ENCODE data around the gene COBLL1.

- TF ChIP-seq, protein P1, sequence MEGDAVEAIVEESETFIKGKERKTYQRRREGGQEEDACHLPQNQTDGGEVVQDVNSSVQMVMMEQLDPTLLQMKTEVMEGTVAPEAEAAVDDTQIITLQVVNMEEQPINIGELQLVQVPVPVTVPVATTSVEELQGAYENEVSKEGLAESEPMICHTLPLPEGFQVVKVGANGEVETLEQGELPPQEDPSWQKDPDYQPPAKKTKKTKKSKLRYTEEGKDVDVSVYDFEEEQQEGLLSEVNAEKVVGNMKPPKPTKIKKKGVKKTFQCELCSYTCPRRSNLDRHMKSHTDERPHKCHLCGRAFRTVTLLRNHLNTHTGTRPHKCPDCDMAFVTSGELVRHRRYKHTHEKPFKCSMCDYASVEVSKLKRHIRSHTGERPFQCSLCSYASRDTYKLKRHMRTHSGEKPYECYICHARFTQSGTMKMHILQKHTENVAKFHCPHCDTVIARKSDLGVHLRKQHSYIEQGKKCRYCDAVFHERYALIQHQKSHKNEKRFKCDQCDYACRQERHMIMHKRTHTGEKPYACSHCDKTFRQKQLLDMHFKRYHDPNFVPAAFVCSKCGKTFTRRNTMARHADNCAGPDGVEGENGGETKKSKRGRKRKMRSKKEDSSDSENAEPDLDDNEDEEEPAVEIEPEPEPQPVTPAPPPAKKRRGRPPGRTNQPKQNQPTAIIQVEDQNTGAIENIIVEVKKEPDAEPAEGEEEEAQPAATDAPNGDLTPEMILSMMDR (IDR thresholded peaks at IDR 0.05), result peak; percentile 63 to 91 (median 74)
- TF ChIP-seq POLR2A (IDR thresholded peaks at IDR 0.05), result peak in 1 of 2 donors; percentile 12
These were observed at the start of gene COBLL1 for GRCh38 chr2:164841719-164842623.
